HG02885 (cell line): Measurements from ENCODE around the gene COQ10B.

ENCODE experiments used
- ATAC-seq: cut with Tn5 transposase; IDR thresholded peaks from one replicate; pipeline ENCODE4 v1.9.1; 2021; ENCODE audit warnings: mild to moderate bottlenecking; ENCODE audit not compliant: unreplicated experiment, poor library complexity

The COQ10B gene

GRCh38 chr2:197499594-197500502 lies 46.5 kb downstream of the COQ10B start, which contains the start of the genes HSPD1 and HSPE1:
Gene HSPD1, minus strand, starts transcription at chr2:197499840. Its CDS starts 992 bp downstream, at chr2:197498848.
Gene HSPE1, plus strand, starts transcription at chr2:197500379. Its CDS starts 58 bp downstream, at chr2:197500437.
- ATAC-seq: peak; percentile 81

GRCh38 chr2:197500503-197501131 lies 47.3 kb downstream of the COQ10B start:
- peak; percentile 5 for ATAC-seq

GRCh38 chr2:197502201-197502600 lies 48.8 kb downstream of the COQ10B start:
- no peak for ATAC-seq

GRCh38 chr2:197502685-197503084 lies 49.3 kb downstream of the COQ10B start:
- no peak for ATAC-seq

GRCh38 chr2:197504000-197504399 lies 50.6 kb downstream of the COQ10B start:
- ATAC-seq: no peak

GRCh38 chr2:197504512-197504911 lies 51.2 kb downstream of the COQ10B start:
- no peak for ATAC-seq

GRCh38 chr2:197506658-197507057 lies 53.3 kb downstream of the COQ10B start:
- ATAC-seq: no peak

- ATAC-seq: no peak
These were observed 60.6 kb downstream of the COQ10B start for GRCh38 chr2:197513915-197514314.

GRCh38 chr2:197514754-197515153 lies 61.4 kb downstream of the COQ10B start:
- no peak for ATAC-seq

- ATAC-seq: peak; percentile 6
These were observed 62.0 kb downstream of the COQ10B start for GRCh38 chr2:197515315-197515738.

GRCh38 chr2:197515739-197516392 lies 62.5 kb downstream of the COQ10B start, which contains the start of gene MOB4:
Gene MOB4, plus strand, starts transcription at chr2:197516066. Its CDS starts 21 bp downstream, at chr2:197516087.
- ATAC-seq: peak; percentile 94

- no peak for ATAC-seq
These were observed 63.0 kb downstream of the COQ10B start for GRCh38 chr2:197516393-197516761.

- no peak for ATAC-seq
These were observed 63.8 kb downstream of the COQ10B start for GRCh38 chr2:197517150-197517549.
